ENCODE results near the gene SLCO1B1. TPM values are rescaled to one million over a fixed set of nuclear protein-coding genes. Genes with fewer than 3 reads are reported as not detected.

Gene SLCO1B1
- total and polyA plus RNA-seq, 2 of the 8 experiments (the other 6 are each of a cell fraction or from before 2014, with no cell fraction given): 0.13 TPM; not detected in 1

- no peak overlapping the region for H3K4me2 ChIP-seq (ENCODE audit: insufficient read depth in 1 of 2, low read depth in 2 of 2, low read length in 2 of 2)
- no peaks in the 10 kb centered on the region for H3K23me2 ChIP-seq (ENCODE audit: low read depth, low read length)
- H3K79me2 ChIP-seq (ENCODE audit: control insufficient read depth in 1 of 2, insufficient read depth in 2 of 2, low read length in 2 of 2): no peaks in the 10 kb centered on the region
- 0 out of 2 replicates have a peak overlapping the region, but pooled peaks have one; percentile 44 for H2BK20ac ChIP-seq (ENCODE audit: low read length)
- no peak overlapping the region for H2BK12ac ChIP-seq (ENCODE audit: low read depth, low read length)
- H3K4me1 ChIP-seq (replicated peaks in 1 of 4; ENCODE audit: control insufficient read depth in 3 of 4, insufficient read depth in 4 of 4, low read length in 3 of 4): no peaks in the 10 kb centered on the region
- DNase-seq (ENCODE audit: low read depth in 1 of 2, low spot score in 2 of 2): no peak
- no peak overlapping the region; the same call in 1 of the 2 replicates for H2AFZ ChIP-seq (ENCODE audit: low read length)
- no peak overlapping the region for H2AK5ac ChIP-seq (ENCODE audit: low read depth, low read length)
- no peak overlapping the region for H3K9ac ChIP-seq (replicated peaks in 1 of 4; ENCODE audit: extremely low read depth in 1 of 4, low read depth in 3 of 4, low read length in 3 of 4)
- CTCF ChIA-PET (ENCODE audit: partially characterized antibody): interaction anchor here (0.7 to 1.3 kb wide), 4 partner anchors 9 to 420 kb away, joined by 3 read pairs; no protein-coding TSS in a partner anchor
- H3K36me3 ChIP-seq (ENCODE audit: control insufficient read depth in 2 of 4, insufficient read depth in 4 of 4, low read length in 3 of 4): no peaks in the 10 kb centered on the region
- H4K91ac ChIP-seq (replicated peaks; ENCODE audit: insufficient read length, low read length): no peak overlapping the region
- H3K4ac ChIP-seq (replicated peaks; ENCODE audit: insufficient read length, low read depth, low read length): no peak overlapping the region
- H4K5ac ChIP-seq (ENCODE audit: insufficient read length, low read depth, low read length): no peak overlapping the region
- H3K27me3 ChIP-seq (replicated peaks in 1 of 4; ENCODE audit: control insufficient read depth in 3 of 4, extremely low read depth in 1 of 4, insufficient read depth in 3 of 4, low read length in 3 of 4): peaks cover 0 to 1% (median 0%) of the 10 kb centered on the region in 4 experiments; a peak in 1 of 7 replicates
- H3K79me1 ChIP-seq (ENCODE audit: low read depth, low read length): no peaks in the 10 kb centered on the region
- no peaks in the 10 kb centered on the region for H4K20me1 ChIP-seq (replicated peaks in 1 of 2; ENCODE audit: control insufficient read depth in 1 of 2, insufficient read depth in 2 of 2, low read length in 2 of 2)
- no peak overlapping the region for H3K4me3 ChIP-seq (ENCODE audit: extremely low read depth in 1 of 4, insufficient read depth in 2 of 4, low read depth in 3 of 4, low read length in 4 of 4)
- no peak overlapping the region for H3K23ac ChIP-seq (ENCODE audit: insufficient read length)
- H2BK120ac ChIP-seq (replicated peaks; ENCODE audit: low read depth, low read length): no peak overlapping the region
- POLR2A ChIA-PET (ENCODE audit: partially characterized antibody): no interaction called here
- 97% methylated on average over 3 of the region's 3 CpGs; no CpG with 5 or more reads in 1 of the 2 experiments for WGBS, 2 experiments (ENCODE audit: extremely low coverage in 1 of 2, insufficient coverage in 1 of 2, insufficient read length in 1 of 2, insufficient replicate concordance in 2 of 2, low coverage in 1 of 2, low lambda C conversion rate in 2 of 2, missing lambda C conversion rate in 1 of 2)
- H4K8ac ChIP-seq (ENCODE audit: extremely low read depth, insufficient read depth, low read length): no peak overlapping the region
- no peak overlapping the region for H2BK15ac ChIP-seq (ENCODE audit: low read length)
- no peak overlapping the region for H3K18ac ChIP-seq (ENCODE audit: extremely low read depth, low read length)
- H3K14ac ChIP-seq (ENCODE audit: insufficient read length): no peak overlapping the region
- FAIRE-seq: no peak
- H3K9me3 ChIP-seq (ENCODE audit: insufficient read depth in 2 of 2, low read depth in 1 of 2, low read length in 1 of 2): no peaks in the 10 kb centered on the region
- no peak overlapping the region for H3K56ac ChIP-seq (replicated peaks; ENCODE audit: insufficient read length, low read depth, low read length)
- no peak overlapping the region for H3K27ac ChIP-seq (ENCODE audit: low read depth, low read length)
- H2BK5ac ChIP-seq (ENCODE audit: low read depth, low read length): no peak overlapping the region
- no peak for TF ChIP-seq SRF (IDR thresholded peaks at IDR 0.05; ENCODE audit: low read depth, low read length)
- no peak for TF ChIP-seq EGR1 (IDR thresholded peaks at IDR 0.05; ENCODE audit: borderline replicate concordance, low read depth, low read length)
- TF ChIP-seq GTF2F1 (IDR thresholded peaks at IDR 0.05; ENCODE audit: borderline replicate concordance, low read depth, low read length): no peak
Observed at GRCh38 chr12:21190016-21190415, 59.0 kb downstream of the SLCO1B1 start.

Data from H1 (cell line).